ENCODE results near the gene ELMOD1.

GRCh38 chr11:107646783-107647182 lies 55.8 kb downstream of the ELMOD1 start:
- TF ChIP-seq, protein P1, sequence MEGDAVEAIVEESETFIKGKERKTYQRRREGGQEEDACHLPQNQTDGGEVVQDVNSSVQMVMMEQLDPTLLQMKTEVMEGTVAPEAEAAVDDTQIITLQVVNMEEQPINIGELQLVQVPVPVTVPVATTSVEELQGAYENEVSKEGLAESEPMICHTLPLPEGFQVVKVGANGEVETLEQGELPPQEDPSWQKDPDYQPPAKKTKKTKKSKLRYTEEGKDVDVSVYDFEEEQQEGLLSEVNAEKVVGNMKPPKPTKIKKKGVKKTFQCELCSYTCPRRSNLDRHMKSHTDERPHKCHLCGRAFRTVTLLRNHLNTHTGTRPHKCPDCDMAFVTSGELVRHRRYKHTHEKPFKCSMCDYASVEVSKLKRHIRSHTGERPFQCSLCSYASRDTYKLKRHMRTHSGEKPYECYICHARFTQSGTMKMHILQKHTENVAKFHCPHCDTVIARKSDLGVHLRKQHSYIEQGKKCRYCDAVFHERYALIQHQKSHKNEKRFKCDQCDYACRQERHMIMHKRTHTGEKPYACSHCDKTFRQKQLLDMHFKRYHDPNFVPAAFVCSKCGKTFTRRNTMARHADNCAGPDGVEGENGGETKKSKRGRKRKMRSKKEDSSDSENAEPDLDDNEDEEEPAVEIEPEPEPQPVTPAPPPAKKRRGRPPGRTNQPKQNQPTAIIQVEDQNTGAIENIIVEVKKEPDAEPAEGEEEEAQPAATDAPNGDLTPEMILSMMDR (IDR thresholded peaks at IDR 0.05; ENCODE audit: low read depth, low read length) = no peak
- TF ChIP-seq EZH2phosphoT487 (IDR thresholded peaks at IDR 0.05; ENCODE audit: low read depth) = no peak

All from OCI-LY3 (cell line).